NCI-H1105 (cell line): ENCODE data around the gene ARL2.

Source experiments
- DNase-seq: peaks from one replicate; lab custom pipeline; 2025; lab: John Stamatoyannopoulos, UW

Gene ARL2

DNA sequence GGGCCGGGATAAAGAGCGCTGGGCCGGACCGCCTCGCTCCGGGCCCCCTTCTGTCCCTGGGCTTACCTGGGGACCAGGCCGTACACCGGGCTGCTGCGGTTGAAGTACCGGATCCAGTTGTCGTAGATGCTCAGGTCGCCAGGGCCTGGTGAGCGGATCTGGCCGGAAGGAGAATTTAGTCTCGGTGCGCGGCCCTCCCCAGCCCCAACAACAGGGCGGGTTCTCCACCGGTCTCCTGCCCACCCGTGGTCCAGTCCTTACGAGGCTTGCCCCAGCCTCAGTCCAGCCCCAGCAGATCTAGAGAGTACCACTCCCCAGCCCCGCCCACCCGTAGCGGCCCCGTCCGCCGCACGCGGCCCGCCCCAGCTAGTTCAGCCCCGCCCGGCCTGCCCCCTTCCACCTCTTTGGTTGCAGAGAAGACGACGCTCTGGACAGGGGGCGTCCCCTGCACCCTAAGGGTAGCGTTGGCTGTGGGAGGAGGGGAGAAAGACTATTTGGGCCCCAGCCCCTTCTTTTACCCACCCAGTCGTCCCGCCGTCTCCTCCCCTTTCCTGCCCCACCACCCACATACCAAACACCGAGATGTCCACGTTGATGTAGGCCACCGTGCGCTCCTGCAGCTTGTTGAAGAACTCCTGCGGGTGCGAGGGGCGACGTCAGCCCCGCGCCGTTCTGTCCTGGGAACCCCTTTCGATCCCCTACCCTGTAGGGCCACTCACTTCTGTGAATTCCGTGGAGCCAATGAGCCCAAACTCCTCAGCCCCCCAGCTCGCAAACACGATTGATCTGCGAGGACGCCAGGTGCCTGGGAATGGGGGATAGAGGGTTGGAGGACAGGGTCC, 33.8 kb downstream of the ARL2 start:
- no peak for DNase-seq

DNA sequence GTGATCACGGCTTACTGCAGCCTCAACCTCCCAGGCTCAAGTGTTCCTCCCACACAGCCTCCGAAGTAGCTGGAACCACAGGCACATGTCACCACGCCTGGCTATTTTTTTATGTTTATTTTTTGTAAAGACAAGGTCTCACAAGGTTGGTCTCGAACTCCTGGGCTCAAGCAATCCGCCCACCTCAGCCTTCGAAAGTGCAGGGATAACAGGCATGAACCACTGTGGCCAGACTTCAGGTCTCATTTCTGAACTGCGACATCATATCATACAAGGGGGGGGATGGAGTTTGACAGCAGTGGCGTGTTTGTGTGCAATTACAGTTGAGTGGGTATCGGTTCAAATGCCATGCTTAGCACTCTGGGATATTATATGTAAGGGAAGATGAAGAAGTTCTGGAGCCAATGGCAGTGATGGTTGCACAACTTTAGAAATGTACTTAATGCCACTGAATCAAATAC, 37.5 kb downstream of the ARL2 start:
- no peak for DNase-seq

DNA sequence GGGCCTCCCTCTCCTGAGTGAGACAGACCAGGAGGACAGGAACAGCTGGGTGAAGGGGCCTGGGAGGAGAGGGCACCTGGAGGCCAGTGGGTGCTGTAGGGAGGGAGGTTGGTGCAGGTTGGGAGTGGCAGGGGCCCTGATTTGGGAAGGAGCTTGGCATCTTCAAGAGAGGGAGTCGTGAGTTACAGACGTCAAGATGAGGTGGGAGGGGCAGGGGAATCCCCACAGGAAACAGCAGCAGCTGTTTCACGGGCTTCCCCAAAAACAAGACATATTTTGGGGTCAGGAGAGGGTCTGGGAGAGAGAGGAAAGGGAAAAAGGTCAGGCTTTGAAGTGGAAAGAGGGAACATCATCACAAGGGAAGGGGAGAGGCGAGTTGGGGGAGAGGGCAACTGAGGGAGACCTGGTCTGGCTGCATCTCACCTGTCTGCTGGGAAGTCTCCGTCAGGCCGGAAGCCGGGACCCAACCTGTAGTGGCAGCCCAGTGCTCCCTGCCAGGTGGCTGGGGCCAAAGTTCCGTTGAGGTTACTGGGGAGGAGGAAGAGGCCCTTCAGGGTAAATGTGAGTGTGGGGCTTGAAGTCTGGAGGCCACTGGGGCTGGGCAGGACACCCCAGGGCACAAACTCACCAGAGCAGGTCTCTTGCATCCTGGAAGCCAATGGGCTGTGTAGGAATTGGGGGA, 40.0 kb downstream of the ARL2 start:
- no peak for DNase-seq

DNA sequence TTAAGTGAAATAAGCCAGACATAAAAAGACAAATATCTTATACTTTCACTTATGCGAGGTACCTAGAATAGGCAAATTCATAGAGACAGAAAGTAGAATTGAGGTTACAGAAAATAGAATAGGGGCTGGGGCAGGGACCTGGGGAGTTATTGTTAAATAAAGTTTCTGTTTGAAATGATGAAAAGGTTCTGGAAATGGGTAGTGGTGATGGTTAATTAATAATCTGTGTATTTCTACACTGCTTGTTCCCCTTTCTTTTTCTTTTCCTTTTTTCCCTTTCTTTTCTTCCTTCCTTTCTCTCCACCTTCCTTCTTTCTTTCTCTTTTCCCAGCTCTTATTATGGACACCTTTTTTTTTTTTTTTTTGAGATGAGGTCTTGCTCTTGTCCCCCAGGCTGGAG, 41.6 kb downstream of the ARL2 start:
- no peak for DNase-seq

DNA sequence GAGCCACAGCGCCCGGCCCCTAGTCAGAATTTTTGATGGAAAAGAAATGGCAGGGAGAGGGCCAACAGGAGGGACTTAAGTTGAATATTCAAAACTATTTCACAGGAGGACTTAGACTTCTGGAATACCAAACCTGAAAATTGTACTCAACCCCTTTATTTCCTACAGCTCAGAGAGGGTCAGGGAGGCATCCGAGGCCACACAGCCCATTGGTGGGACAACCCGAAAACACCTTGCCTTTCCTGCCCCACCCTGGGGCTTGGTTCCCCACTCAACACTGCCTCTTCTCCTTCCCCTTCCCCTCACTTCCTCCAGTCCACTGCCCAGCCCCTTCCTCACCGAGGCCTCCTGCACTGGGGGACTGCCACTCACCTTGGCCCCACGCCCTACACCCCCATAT, 43.0 kb downstream of the ARL2 start:
- DNase-seq: no peak

DNA sequence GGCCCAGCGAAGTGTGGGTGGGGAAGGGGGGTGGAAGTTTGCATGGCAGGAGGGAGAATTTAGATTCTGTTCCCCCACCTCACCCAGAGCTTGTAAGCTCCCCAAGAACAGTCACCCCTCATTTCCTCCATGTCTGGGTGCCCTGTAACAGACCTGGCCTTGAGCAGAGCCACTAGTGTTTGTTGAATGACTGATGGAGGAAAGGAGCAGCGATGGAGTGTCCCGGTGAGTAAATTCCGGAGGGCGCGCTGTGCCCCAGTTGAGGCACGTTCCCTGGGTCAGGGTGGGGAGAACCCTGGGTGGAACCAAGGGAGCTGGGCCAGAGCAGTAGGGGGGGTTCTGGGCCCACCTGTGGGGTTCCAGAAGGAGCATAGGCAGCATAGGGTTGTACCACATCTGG, 43.6 kb downstream of the ARL2 start:
- DNase-seq: no peak

DNA sequence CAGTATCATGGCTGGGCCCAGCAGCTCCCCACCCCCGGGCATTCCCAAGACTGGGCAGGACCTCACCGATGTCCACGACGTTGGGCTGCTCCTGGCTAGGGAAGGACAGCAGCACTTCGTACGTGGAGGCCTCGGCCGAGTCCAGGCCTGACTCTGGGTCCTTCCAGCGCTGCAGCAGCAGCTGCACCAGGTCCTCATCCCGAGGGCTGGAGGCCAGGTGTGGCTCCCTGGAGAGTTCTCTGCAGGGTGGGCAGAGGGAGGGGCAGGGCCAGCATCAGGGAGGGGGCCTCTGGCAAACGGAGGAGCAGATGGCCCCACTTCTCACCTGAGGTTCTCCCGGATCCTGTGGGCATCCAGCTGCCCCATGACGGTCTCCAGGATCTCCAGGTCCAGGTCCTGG, 44.1 kb downstream of the ARL2 start:
- DNase-seq: no peak

DNA sequence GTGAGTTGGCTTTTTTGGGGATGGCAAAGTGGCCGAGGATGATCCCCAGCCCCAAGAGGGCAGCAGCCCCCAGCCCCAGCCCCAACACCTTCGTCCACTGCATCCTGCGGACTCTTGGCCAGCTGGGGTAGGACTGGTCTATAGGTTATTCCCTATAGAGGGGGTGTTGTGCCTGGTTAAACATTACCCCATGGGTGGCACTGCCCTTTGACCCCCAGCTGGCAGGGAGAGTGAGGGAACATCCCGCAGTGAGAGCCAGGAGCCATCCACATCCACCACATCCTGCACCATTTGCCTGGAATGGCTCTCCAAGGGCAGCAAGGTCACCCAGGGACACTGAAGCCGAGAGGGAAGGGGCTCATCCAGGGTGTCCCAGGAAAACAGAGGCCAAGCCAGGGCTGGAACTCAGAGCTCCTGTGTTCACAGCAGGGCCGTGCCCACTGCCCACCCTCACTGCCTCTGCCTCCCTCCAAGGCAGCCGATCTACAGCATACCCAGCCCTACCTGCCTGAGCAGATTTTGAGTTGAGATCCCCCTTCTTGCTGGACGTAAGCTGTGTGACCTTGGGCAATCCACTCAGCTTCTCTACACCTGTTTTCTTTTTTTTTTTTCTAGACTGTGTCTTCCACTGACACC, 44.6 kb downstream of the ARL2 start, which contains the start of gene NAALADL1:
Gene NAALADL1 (minus strand): TSS at position 135 of the 636 bp plus-strand sequence. CDS start 32 bp downstream, at position 103.
- no peak for DNase-seq

DNA sequence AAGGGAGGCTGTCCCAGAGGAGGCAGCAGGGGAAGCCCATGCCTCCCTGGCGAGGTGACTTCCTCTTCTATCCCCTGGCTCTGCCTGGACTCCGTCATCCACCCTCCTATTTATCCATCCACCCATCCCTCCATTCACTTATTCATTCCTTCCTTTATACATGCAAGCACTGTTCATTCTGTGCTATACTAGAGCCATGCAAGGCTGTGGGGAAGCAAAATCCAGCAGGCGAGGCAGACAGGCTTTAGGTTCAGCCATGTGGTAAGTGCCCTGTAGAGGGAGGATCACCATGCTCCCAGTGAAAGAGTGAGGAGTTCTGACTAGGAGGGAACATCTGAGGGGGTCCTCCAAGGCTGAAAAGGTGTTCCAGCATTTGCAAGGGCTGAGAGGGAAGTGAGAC, 45.6 kb downstream of the ARL2 start:
- DNase-seq: no peak

DNA sequence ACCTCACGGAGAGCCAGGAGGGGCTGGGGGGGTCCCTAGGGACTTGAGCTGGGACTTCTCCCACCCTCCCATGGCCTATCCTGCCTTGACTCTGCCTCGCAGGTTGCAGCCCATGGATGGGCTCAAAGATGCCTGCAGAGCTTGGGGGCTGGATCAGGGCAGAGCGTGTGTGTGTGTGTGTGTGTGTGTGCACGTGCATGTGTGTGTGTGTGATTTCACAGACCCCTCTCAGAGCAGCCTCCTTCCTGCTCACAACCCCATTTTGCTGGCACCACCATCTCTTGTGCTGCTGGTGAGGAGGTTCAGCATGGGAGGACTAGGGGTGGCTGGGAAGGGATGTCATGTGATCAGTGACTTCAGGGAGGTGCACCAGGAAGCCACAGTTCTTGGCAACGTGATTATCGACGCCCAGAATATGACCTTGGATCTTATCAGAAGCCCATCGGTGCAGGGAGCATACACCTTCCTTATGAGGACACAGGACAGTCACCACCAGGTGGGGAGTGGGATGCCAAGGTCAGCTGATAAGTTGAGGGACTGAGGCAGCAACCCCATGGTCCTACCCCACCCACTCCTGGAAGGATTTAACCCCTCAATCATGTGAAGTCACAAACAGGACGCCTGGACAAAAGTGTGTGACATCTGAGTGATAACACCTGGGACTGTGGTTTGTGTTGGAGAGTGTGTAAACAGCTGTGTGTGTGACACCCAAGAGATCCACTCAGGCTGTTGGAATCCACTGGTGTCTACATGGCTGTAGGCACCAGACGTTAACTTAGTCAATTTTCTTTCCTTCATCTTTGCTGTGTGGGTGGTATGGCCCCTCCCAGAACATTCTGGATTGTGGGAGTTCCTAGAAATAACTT, 46.2 kb downstream of the ARL2 start:
- DNase-seq: no peak

DNA sequence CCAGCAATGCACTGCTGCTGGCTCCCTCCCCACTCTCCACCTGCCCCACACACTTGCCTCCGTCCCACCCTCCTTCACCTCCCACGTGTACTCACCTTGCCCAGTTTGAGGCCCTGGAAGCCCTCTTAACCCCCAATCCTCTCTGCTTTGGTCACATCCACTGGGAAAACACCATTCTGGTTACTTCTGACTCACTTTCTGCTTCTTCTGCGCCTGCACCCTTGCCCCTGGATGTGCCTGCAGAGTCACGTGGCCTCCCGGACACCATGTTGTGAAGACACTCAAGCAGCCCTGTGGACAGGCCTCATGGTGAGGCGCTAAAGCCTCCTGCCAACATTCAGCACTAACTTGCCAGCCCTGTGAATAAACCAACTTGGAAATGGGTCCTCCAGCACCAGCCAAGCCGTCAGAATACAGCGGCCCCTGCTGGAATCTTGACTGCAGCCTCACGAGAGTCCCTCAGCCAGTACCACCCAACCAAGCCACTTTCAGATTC, 47.0 kb downstream of the ARL2 start:
- no peak for DNase-seq

DNA sequence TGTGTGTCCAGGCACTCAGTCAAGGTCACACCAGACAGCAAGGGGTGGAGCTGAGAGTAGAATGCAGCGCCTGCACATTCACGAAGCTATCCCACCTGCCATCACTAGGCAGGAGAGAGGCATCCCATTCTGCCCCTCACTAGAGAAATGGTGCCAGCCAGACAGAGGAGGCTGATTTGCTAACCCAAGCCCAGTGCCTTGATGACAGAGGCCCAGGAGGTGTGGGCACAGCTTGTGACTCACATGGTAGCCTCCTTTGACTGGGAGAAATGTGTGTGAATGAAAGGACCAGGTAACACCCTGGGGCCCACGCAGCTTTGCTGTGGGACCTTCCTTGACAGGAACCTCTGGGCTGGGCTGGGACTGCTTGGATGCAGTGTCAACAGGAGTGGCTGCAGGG, 49.6 kb downstream of the ARL2 start:
- DNase-seq: no peak

DNA sequence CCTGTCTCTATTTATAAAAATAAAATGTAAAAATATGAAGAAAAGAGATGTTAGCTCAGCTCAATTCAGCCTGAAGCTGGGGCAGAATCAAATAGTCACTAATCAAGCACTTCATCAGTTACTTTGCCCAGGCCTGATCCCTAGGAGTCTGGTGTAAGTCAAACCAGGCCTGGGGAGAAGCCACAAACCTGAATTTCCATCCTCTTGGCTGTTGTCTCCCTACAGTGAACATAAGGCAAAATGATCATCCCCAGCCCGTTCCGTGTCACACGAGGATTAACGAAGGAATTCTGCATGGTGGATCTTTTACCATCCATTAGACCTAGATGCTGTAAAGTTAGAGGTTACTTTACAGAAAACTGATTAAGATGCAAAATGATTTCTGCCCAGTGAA, 50.9 kb downstream of the ARL2 start:
- no peak for DNase-seq

DNA sequence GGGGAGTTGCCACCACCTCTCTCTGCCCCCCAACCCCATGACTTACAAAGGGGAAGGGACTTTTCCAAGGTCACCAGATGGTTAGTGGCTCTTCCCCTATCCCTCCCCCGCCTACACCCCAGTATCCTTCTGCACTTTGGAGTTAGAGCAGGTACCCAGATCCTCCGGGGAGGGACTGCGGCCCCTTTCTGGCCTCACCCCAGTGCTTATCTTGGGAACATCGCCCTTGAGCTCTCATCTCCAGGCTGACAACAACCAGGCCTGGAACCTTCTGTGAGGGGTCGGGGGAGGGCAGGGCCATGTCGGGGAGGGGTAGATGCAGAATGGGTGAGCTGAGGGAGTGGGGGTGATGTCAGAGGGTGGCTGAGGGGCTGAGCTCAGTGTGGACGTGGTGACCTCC, 51.9 kb downstream of the ARL2 start:
- DNase-seq: no peak

DNA sequence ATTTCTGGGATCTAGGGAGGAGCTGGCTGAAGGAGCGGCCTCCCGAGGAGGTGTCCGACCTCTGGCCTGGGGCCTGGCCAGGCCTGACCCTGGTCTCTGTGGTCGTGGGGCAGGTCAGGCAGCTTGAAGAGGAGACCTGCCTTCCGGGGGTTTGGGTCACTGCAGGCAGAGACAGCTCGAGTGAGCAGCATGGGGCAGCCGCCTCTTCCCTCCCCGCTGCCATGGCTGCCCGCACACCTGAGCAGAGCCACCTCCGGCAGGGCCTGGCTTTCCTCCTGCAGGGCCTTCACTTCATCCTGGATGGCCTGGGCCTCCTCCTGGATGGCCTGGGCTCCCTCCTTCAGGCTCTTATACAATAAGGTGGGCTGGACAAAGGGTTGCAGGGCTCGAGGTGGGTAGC, 52.4 kb downstream of the ARL2 start:
- DNase-seq: no peak

DNA sequence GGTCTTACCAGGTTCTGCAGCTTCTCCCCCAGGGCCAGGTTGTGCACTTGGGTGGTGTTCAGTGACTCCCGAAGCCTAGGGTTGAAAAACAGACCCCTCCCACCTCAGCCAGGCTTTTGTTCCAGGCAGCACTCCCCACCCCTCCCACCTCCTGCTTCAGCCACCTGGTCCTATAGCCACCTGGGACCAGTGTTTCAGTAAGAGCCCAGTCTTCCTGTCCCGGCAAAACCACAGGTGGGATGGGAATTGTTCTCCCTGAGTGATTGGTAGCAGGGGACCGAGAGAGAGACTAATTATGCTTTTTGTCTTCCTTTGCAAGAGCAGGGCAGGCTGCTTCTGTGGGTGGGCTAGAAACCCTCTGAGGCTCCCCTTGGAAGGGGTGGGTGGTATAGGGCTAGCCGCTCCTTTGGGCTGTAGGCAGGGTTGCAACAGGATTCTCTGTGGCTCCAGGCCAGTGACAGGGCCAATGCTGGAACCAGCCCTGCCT, 52.9 kb downstream of the ARL2 start:
- no peak for DNase-seq

DNA sequence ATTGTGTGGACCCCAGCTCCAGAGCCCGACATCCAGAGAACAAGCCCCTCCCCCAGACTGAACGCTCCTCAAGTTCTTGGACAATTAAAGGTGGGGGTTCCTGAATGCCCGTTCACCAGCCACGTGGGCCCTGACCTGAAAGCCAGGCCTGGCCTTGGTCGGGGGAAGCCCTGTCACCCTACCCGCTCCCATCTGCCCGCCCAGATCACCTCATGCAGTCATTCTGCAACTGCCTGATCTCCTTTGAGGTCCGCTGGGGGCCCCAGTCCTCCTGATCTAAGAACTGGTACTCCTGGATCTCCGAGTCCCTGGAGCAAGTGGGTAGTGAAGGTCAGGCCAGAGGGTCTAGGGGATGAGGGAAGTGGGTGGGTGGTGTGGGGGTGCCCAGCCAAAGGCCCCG, 53.5 kb downstream of the ARL2 start:
- no peak for DNase-seq

DNA sequence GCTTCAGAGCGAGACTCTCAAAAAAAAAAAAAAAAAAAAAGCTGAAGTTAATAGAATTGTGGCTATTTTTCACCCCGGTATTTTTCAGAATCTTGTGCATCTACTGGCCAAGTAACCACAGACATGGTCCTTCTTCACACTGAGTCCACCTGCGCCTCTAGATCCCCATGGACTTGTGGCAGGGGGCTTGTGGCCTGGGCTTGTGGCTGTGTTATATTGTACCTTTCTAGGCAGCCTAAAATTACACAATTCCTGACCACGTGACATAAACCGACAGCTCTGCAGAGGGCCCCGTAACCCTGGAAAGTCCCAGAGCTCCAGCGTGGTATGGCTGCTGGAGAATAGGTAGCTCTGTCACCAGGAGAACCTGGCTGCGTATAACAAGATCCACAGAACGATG, 55.3 kb downstream of the ARL2 start:
- no peak for DNase-seq
